Measurements from ENCODE around the gene TMEM37. TPM values are rescaled to one million over a fixed set of nuclear protein-coding genes. Genes with fewer than 3 reads are reported as not detected.

TMEM37 gene
- total and polyA plus RNA-seq, 4 donors = 17.6 to 125 (median 37.4) TPM

- no peak overlapping the region for H3K4me3 ChIP-seq (ENCODE audit: low read depth in 1 of 3, low read length in 3 of 3)
- no peak for DNase-seq (ENCODE audit: low spot score)
- no peaks in the 10 kb centered on the region for H3K36me3 ChIP-seq (ENCODE audit: control insufficient read depth in 4 of 4, insufficient read depth in 3 of 4, low read depth in 1 of 4, low read length in 3 of 4)
- 52% methylated on average over 13 of the region's 13 CpGs for WGBS
- no peaks in the 10 kb centered on the region for H3K9me3 ChIP-seq (ENCODE audit: control insufficient read depth in 4 of 4, low read length in 3 of 4)
- no peak for TF ChIP-seq SP1 (IDR thresholded peaks at IDR 0.05)
- no peak for TF ChIP-seq CTCF (IDR thresholded peaks at IDR 0.05; ENCODE audit: low read depth, low read length, missing input control)
- peak in 1 of 2 donors; percentile 12 for TF ChIP-seq GABPA (IDR thresholded peaks at IDR 0.05 in 1 of 2, conservative IDR thresholded peaks at IDR 0.05 in 1 of 2)
- no peak for TF ChIP-seq JUND (IDR thresholded peaks at IDR 0.05)
- peak; percentile 83 for TF ChIP-seq NR2F2 (IDR thresholded peaks at IDR 0.05)
- TF ChIP-seq FOXA2 (IDR thresholded peaks at IDR 0.05) = no peak
- no peaks in the 10 kb centered on the region for H3K27me3 ChIP-seq (ENCODE audit: control insufficient read depth in 4 of 4, insufficient read depth in 4 of 4, low read length in 3 of 4)
- no peaks in the 10 kb centered on the region for H3K4me1 ChIP-seq (ENCODE audit: control insufficient read depth in 4 of 4, insufficient read depth in 4 of 4, low read length in 3 of 4)
- H3K9ac ChIP-seq (ENCODE audit: low read depth in 1 of 2, low read length in 2 of 2) = no peak overlapping the region
- no peak overlapping the region for H3K27ac ChIP-seq (ENCODE audit: low read depth in 1 of 2, low read length in 2 of 2)
Observed at GRCh38 chr2:119455066-119455718, 23.5 kb downstream of the TMEM37 start.

- H3K36me3 ChIP-seq (ENCODE audit: control insufficient read depth in 4 of 4, insufficient read depth in 3 of 4, low read depth in 1 of 4, low read length in 3 of 4) = no peaks in the 10 kb centered on the region
- H3K27ac ChIP-seq (ENCODE audit: low read depth in 1 of 2, low read length in 2 of 2) = no peak overlapping the region
- H3K4me1 ChIP-seq (ENCODE audit: control insufficient read depth in 4 of 4, insufficient read depth in 4 of 4, low read length in 3 of 4) = no peaks in the 10 kb centered on the region
- H3K9ac ChIP-seq (ENCODE audit: low read depth in 1 of 2, low read length in 2 of 2) = no peak overlapping the region
- no peak overlapping the region for H3K4me3 ChIP-seq (ENCODE audit: low read depth in 1 of 3, low read length in 3 of 3)
- no peaks in the 10 kb centered on the region for H3K27me3 ChIP-seq (ENCODE audit: control insufficient read depth in 4 of 4, insufficient read depth in 4 of 4, low read length in 3 of 4)
- no peaks in the 10 kb centered on the region for H3K9me3 ChIP-seq (ENCODE audit: control insufficient read depth in 4 of 4, low read length in 3 of 4)
- no peak for TF ChIP-seq RXRA (IDR thresholded peaks at IDR 0.05)
- TF ChIP-seq MAX (IDR thresholded peaks at IDR 0.05) = no peak
- no peak for TF ChIP-seq TAF1 (conservative IDR thresholded peaks at IDR 0.05)
- TF ChIP-seq ZBTB33 (IDR thresholded peaks at IDR 0.05) = no peak
- TF ChIP-seq GABPA (IDR thresholded peaks at IDR 0.05 in 1 of 2, conservative IDR thresholded peaks at IDR 0.05 in 1 of 2) = no peak
- TF ChIP-seq HNF4G (IDR thresholded peaks at IDR 0.05) = no peak
- no peak for DNase-seq (ENCODE audit: low spot score)
- WGBS = 81% methylated on average over 2 of the region's 2 CpGs
Observed at GRCh38 chr2:119460076-119460475, 28.4 kb downstream of the TMEM37 start.

GRCh38 chr2:119461811-119462210, 30.2 kb downstream of the TMEM37 start:
- H3K36me3 ChIP-seq (ENCODE audit: control insufficient read depth in 4 of 4, insufficient read depth in 3 of 4, low read depth in 1 of 4, low read length in 3 of 4) = no peaks in the 10 kb centered on the region

More at GRCh38 chr2:119461811-119462210, 30.2 kb downstream of the TMEM37 start:
- no peak for DNase-seq (ENCODE audit: low spot score)
- no peak for TF ChIP-seq NR2F2 (IDR thresholded peaks at IDR 0.05)
- no peak for TF ChIP-seq ATF3 (IDR thresholded peaks at IDR 0.05)
- TF ChIP-seq HNF4G (IDR thresholded peaks at IDR 0.05) = no peak
- no peak for TF ChIP-seq RXRA (IDR thresholded peaks at IDR 0.05)
- TF ChIP-seq MAX (IDR thresholded peaks at IDR 0.05) = no peak
- no peak for TF ChIP-seq HNF4A (conservative IDR thresholded peaks at IDR 0.05)
- TF ChIP-seq FOXA2 (IDR thresholded peaks at IDR 0.05) = no peak
- TF ChIP-seq GABPA (IDR thresholded peaks at IDR 0.05 in 1 of 2, conservative IDR thresholded peaks at IDR 0.05 in 1 of 2) = no peak
- no peak for TF ChIP-seq JUND (IDR thresholded peaks at IDR 0.05)
- Histone ChIP-seq H3K27me3 (ENCODE audit: control insufficient read depth in 4 of 4, insufficient read depth in 4 of 4, low read length in 3 of 4) (no peaks in the 10 kb centered on the region), H3K9me3 (ENCODE audit: control insufficient read depth in 4 of 4, low read length in 3 of 4) (no peaks in the 10 kb centered on the region), H3K27ac (ENCODE audit: low read depth in 1 of 2, low read length in 2 of 2) (no peak overlapping the region), H3K4me1 (ENCODE audit: control insufficient read depth in 4 of 4, insufficient read depth in 4 of 4, low read length in 3 of 4) (no peaks in the 10 kb centered on the region), H3K4me3 (ENCODE audit: low read depth in 1 of 3, low read length in 3 of 3) (no peak overlapping the region), H3K9ac (ENCODE audit: low read depth in 1 of 2, low read length in 2 of 2) (no peak overlapping the region)
- WGBS = 94% methylated on average over 5 of the region's 5 CpGs

Data from liver (tissue), 9 donors.